B cell (primary cell): ENCODE results near the gene NPIPA7. TPM values are rescaled to one million over a fixed set of nuclear protein-coding genes. Genes with fewer than 3 reads are reported as not detected.
"Not testable (repeated sequence)": the region's sequence is repeated elsewhere in the genome, so short reads cannot be mapped to it uniquely, and the experiment has no call there.

ENCODE experiments used
- ATAC-seq: fragments of 200-7000 bp; cut with Tn5 transposase; one replicate; pipeline ENCODE4 v1.10.0; 2021; ENCODE audit warnings: low read depth, mild to moderate bottlenecking, moderate number of reproducible peaks, moderate library complexity
- CTCF ChIA-PET: fragments of 350-600 bp; sonication (Branson Sonifier 250); formaldehyde crosslinking; loops from one replicate; lab custom pipeline; 2021; ENCODE audit warnings: antibody characterized with exemption, inconsistent platforms; lab: Charles Lee
- POLR2A ChIA-PET: fragments of 350-600 bp; sonication (Branson Sonifier 250); formaldehyde crosslinking; loops from one replicate; lab custom pipeline; 2021; ENCODE audit warnings: antibody characterized with exemption; lab: Charles Lee
- DNase-seq: peaks from one replicate; pipeline ENCODE4 v3.0.0; 2013
- H2AFZ ChIP-seq: 2 replicates; pipeline ENCODE4 v1.6.1; 2012; ENCODE audit warnings: mild to moderate bottlenecking, low read depth, low read length; ENCODE audit not compliant: insufficient read depth, poor library complexity, severe bottlenecking
- H3K27ac ChIP-seq, 2 donors: 1 replicate in 1 of 2; 2 replicates in 1 of 2; pipeline ENCODE4 v1.5.1; 2012 to 2013; ENCODE audit warnings: low read length in 2 of 2, mild to moderate bottlenecking in 2 of 2, moderate library complexity in 1 of 2
- H3K27me3 ChIP-seq, 4 experiments: fragments of 200-600 bp in 1 of 4; sonication (generic) in 1 of 4; replicated peaks in 1 of 4; 1 replicate in 2 of 4; 2 replicates in 2 of 4; pipeline versions ENCODE4 v1.6.1 to v1.7.0; 2013 to 2016; ENCODE audit warnings: low read length in 3 of 4, mild to moderate bottlenecking in 2 of 4, mixed read lengths in 1 of 4, moderate library complexity in 1 of 4; ENCODE audit not compliant: insufficient read depth in 4 of 4, control insufficient read depth in 3 of 4; ENCODE audit errors: control extremely low read depth in 1 of 4
- H3K36me3 ChIP-seq, 2 experiments: replicated peaks in 1 of 2; 1 replicate in 1 of 2; 2 replicates in 1 of 2; pipeline versions ENCODE4 v1.6.1 to v1.7.1; 2013; ENCODE audit warnings: low read length in 1 of 2; ENCODE audit not compliant: insufficient read depth in 2 of 2, control insufficient read depth in 1 of 2; ENCODE audit errors: control extremely low read depth in 1 of 2, extremely low read depth in 1 of 2
- H3K4me1 ChIP-seq, 2 donors: fragments of 200-600 bp in 1 of 2; sonication (generic) in 1 of 2; 1 replicate in 1 of 2; 2 replicates in 1 of 2; pipeline versions ENCODE4 v1.5.1 to v1.6.1; 2013 to 2017; ENCODE audit warnings: low read length in 2 of 2; ENCODE audit not compliant: control insufficient read depth in 2 of 2, insufficient read depth in 2 of 2
- H3K4me2 ChIP-seq: replicated peaks from 2 replicates; pipeline ENCODE3; 2012; ENCODE audit warnings: mild to moderate bottlenecking, low read depth, low read length; ENCODE audit not compliant: poor library complexity, severe bottlenecking
- H3K4me3 ChIP-seq, 5 experiments: fragments of 200-600 bp in 1 of 5; sonication (generic) in 1 of 5; 1 replicate in 3 of 5; 2 replicates in 2 of 5; pipeline versions ENCODE4 v1.5.1 to v1.7.0; 2011 to 2016; ENCODE audit warnings: low read length in 4 of 5, mild to moderate bottlenecking in 4 of 5, low read depth in 2 of 5, control low read depth in 1 of 5, moderate library complexity in 1 of 5; ENCODE audit not compliant: insufficient read depth in 1 of 5; ENCODE audit errors: control extremely low read depth in 1 of 5, extremely low read depth in 1 of 5
- H3K79me2 ChIP-seq: fragments of 200-600 bp; sonication (generic); one replicate; pipeline ENCODE4 v1.6.0; 2016; ENCODE audit warnings: low read length; ENCODE audit not compliant: control insufficient read depth, insufficient read depth
- H3K9ac ChIP-seq: fragments of 200-600 bp; sonication (generic); 2 replicates; pipeline ENCODE4 v1.6.1; 2017; ENCODE audit warnings: mild to moderate bottlenecking, low read length, moderate library complexity
- H3K9me3 ChIP-seq, 3 donors: one replicate each; pipeline versions ENCODE4 v1.6.1 to v1.7.1; 2013; ENCODE audit warnings: low read length in 2 of 3; ENCODE audit not compliant: control insufficient read depth in 2 of 3, insufficient read depth in 1 of 3; ENCODE audit errors: control extremely low read depth in 1 of 3
- H4K20me1 ChIP-seq: 2 replicates; pipeline ENCODE4 v1.6.0; 2012; ENCODE audit warnings: mild to moderate bottlenecking, low read length; ENCODE audit not compliant: insufficient read depth, control insufficient read depth, poor library complexity, severe bottlenecking
- H3K27ac Mint-ChIP-seq: one replicate; pipeline ENCODE4 v1.8.0; 2021; ENCODE audit warnings: mixed read lengths
- H3K27me3 Mint-ChIP-seq: one replicate; pipeline ENCODE4 v1.8.0; 2021; ENCODE audit warnings: mixed read lengths
- H3K4me1 Mint-ChIP-seq: one replicate; pipeline ENCODE4 v1.8.0; 2021; ENCODE audit warnings: mixed read lengths
- H3K4me3 Mint-ChIP-seq: one replicate; pipeline ENCODE4 v1.8.0; 2021; ENCODE audit warnings: mixed read lengths
- H3K9me3 Mint-ChIP-seq: one replicate; pipeline ENCODE4 v1.8.0; 2022; ENCODE audit warnings: mixed read lengths; ENCODE audit not compliant: insufficient read depth
- WGBS: methylation state at CpG from one replicate; pipeline ENCODE4 v1.1.5; 2013; ENCODE audit warnings: missing lambda C conversion rate; ENCODE audit not compliant: insufficient coverage; 5-methylcytosine and 5-hydroxymethylcytosine counted together
- intact Hi-C: fragments of 100-400 bp; cut with micrococcal nuclease; formaldehyde crosslinking; loops from one replicate; pipeline ENCODE4 v1.10.0; 2022
- polyA plus RNA-seq: library from polyadenylated mRNA; depleted of rRNA; stranded (reverse); fragments of >200 nt; gene quantifications from 2 replicates; pipeline ENCODE4 v1.2.3, GENCODE V29; 2012
- total RNA-seq, 2 donors: library from RNA; stranded (reverse); fragments of 120-200 nt in 1 of 2; gene quantifications; 1 replicate in 1 of 2; 2 replicates in 1 of 2; pipeline versions ENCODE4 v1.2.3 to v1.2.4, GENCODE V29; 2013 to 2022

Gene NPIPA7
- total and polyA plus RNA-seq, 2 donors (not counting 1 experiment from before 2014, with no cell fraction given): 11.1 to 26.8 TPM

DNA sequence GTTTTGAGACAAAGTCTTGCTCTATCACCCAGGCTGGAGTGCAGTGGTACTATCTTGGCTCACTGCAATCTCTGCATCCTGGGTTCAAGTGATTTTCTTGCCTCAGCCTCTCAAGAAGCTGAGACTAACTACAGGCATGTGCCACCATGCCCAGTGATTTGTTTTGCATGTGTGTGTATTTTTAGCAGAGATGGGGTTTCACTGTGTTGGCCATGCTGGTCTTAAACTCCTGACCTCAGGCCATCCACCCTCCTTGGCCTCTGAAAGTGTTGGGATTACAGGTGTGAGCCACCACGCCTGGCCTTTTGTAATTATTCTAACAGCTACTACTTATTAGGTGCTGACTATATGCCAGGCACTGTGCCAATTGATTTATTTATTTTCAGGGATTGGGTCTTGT is 25.3 kb downstream of the NPIPA7 start:
- intact Hi-C loops, CTCF ChIA-PET: not testable (repeated sequence)

DNA sequence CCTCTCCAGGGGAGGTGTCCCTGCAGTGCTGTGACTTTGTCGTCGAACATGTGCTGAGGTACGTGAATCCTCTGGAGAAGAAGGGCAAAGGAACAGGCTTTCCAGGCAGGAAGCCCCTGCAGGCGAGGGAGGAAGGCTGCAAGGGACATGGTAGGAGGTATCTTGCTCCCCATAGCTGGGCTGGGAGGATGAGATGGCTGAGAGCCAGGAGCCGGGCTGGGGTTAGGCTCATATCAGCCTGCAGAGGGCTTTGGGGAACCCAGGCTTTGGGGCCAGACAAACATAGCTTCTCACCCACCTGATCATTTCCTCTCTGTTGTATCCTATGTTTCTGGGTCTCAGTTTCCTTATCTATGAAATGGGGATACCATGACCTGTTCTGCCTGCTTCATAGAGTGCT is 26.5 kb downstream of the NPIPA7 start:
- DNase-seq, H3K27ac Mint-ChIP-seq, intact Hi-C loops, H3K27me3 Mint-ChIP-seq, ATAC-seq, H3K4me3 Mint-ChIP-seq, H3K4me3 ChIP-seq, H3K4me2 ChIP-seq, H3K9me3 ChIP-seq, H2AFZ ChIP-seq, H3K9me3 Mint-ChIP-seq, CTCF ChIA-PET, H3K27ac ChIP-seq, H3K4me1 ChIP-seq, H3K36me3 ChIP-seq, H3K79me2 ChIP-seq, H3K9ac ChIP-seq, H3K27me3 ChIP-seq, H3K4me1 Mint-ChIP-seq, H4K20me1 ChIP-seq, POLR2A ChIA-PET: not testable (repeated sequence)
- WGBS: no CpG with 5 or more reads among the region's 5 CpGs

More for the DNA sequence above, 25.3 kb downstream of the NPIPA7 start:
- H3K27ac ChIP-seq, POLR2A ChIA-PET, H3K79me2 ChIP-seq, H3K9ac ChIP-seq, H3K4me3 ChIP-seq, H2AFZ ChIP-seq, H3K4me2 ChIP-seq, H3K27me3 ChIP-seq, H4K20me1 ChIP-seq, DNase-seq, H3K27ac Mint-ChIP-seq, H3K4me1 Mint-ChIP-seq, H3K4me1 ChIP-seq, H3K4me3 Mint-ChIP-seq, H3K36me3 ChIP-seq, H3K27me3 Mint-ChIP-seq, H3K9me3 Mint-ChIP-seq, H3K9me3 ChIP-seq, ATAC-seq: not testable (repeated sequence)
- no CpG with 5 or more reads among the region's 1 CpG for WGBS

DNA sequence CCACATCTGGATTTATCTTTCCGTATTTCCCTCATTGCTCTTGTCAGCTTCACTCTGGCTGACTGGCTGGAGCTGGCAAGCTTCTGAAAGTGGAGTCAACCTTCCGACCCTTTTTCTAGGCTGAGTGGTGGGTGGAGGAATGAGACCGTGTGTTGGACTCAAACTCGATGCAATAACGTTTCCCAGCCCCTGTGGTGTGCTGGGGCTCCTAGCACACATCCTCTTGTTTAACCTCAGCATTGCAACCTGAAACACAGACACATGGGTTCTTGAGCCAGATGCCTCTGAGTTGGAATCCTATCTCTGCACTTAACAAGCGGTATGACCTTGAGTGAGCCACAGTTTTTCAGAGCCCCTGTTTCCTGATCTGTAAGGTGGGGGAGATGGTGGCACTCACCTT is 29.5 kb downstream of the NPIPA7 start:
- H3K9me3 ChIP-seq, CTCF ChIA-PET, H3K9ac ChIP-seq, H3K4me1 Mint-ChIP-seq, H3K27ac ChIP-seq, ATAC-seq, intact Hi-C loops, H3K36me3 ChIP-seq, H3K9me3 Mint-ChIP-seq, H3K4me3 ChIP-seq, H3K79me2 ChIP-seq, H2AFZ ChIP-seq, H3K27ac Mint-ChIP-seq, H3K4me3 Mint-ChIP-seq, H4K20me1 ChIP-seq, DNase-seq, H3K27me3 ChIP-seq, H3K4me2 ChIP-seq, POLR2A ChIA-PET, H3K27me3 Mint-ChIP-seq, H3K4me1 ChIP-seq: not testable (repeated sequence)
- no CpG with 5 or more reads among the region's 6 CpGs for WGBS

DNA sequence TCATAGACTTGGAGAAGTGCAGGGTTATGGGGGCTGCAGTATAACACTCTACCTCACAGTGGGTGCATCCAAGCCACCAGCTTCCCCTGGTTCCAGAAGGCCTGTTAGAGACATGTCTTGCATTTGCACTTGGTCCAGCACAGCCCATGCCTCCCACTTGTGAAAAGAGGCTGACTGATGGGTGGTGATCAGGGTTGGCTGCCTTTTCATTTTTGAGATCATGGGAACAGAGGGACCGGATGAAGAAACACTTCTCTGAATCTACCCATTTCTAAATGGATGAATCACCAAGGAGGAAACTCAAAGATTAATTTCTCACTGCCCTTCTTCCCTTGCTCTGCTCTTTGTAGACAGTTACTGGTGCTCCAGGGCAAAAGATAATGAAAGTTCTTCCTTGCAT is 34.8 kb downstream of the NPIPA7 start:
- H3K27me3 Mint-ChIP-seq, H3K4me3 Mint-ChIP-seq, intact Hi-C loops, ATAC-seq, POLR2A ChIA-PET, H3K9me3 Mint-ChIP-seq, H3K27ac Mint-ChIP-seq, CTCF ChIA-PET, DNase-seq, H3K4me3 ChIP-seq, H3K79me2 ChIP-seq, H3K9me3 ChIP-seq, H3K27ac ChIP-seq, H3K4me2 ChIP-seq, H2AFZ ChIP-seq, H3K9ac ChIP-seq, H3K36me3 ChIP-seq, H3K4me1 Mint-ChIP-seq, H4K20me1 ChIP-seq, H3K27me3 ChIP-seq, H3K4me1 ChIP-seq: not testable (repeated sequence)
- no CpG with 5 or more reads among the region's 1 CpG for WGBS
